Stimulated activated CD8-positive, alpha-beta memory T cell treated with anti-CD3 and anti-CD28 coated beads, Interleukin-15, amount 100 ng/mL, for 48 hours (primary cell): Measurements from ENCODE around the gene RANBP2.
A peak's percentile ranks its signal among the peaks of the same experiment; 100 is the strongest.

Experiments used
- DNase-seq, 2 donors: peaks; one replicate each; pipeline ENCODE4 v3.0.0-alpha.2; 2020; ENCODE audit warnings: low read depth in 2 of 2

RANBP2 gene

GRCh38 chr2:108778857-108779256 lies 59.6 kb downstream of the RANBP2 start:
- DNase-seq: no peak

DNA sequence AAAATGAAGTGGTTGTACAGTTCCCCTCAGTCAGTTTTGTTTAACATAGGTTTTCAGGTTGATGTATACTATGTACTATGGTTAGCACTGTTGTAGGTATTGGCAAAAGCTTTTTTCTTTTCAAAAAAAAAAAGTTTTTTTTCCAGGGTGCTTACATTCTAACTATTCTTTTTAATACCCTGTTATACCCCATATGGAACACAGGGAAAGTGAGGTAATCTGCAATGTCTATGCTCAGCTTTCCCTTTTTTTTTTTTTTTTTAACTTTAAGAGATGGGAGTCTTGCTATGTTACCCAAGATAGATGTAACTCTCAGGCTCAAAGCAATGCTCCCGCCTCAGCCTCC lies 66.7 kb downstream of the RANBP2 start:
- no peak for DNase-seq

DNA sequence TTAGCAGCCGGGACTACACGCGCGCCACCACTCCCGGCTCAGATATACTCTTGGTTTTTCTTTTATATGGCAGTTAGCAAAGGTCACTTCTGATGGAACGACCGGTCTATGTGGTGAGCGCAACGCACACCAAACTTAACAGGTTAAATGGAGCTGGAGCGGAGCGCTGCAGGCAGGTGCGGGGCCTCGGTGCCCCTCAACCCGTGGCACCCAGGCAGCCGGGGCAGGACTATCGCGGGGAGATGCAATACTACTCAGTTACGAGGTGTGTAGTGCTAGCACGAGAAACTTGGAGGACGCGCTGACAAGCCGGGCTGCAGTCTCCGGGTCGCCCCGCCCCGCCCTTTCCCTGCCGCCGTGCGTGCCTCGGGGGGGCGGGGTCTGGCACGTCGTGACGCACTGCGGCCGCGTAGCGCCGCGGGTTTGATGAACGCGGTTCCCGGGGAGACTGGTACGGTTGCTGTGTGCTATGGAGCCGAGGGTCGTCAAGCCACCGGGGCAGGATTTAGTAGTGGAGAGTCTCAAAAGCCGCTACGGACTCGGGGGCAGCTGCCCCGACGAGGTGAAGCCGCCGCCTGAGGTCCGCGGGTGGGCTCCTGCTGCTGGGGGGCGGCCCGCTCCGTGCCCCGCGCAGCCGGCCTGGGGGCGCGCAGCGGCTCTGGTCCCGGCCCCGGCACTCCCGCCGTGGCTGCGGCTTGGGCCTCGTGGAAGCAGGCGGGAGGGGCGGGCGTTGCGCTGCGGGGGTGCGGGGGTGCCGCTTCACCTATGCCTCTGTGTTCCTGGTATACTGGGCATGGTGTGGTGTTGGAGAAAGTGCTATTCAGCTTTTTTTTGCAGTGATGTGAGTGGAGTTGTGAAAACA lies 67.3 kb downstream of the RANBP2 start, which contains the start of gene CCDC138:
CCDC138 (plus strand) TSS at position 418 of the 862 bp plus-strand sequence; CDS start at position 470, 52 bp downstream.
- peak; percentile 87 to 90 for DNase-seq

GRCh38 chr2:108787216-108787541 lies 67.9 kb downstream of the RANBP2 start:
- no peak for DNase-seq

DNA sequence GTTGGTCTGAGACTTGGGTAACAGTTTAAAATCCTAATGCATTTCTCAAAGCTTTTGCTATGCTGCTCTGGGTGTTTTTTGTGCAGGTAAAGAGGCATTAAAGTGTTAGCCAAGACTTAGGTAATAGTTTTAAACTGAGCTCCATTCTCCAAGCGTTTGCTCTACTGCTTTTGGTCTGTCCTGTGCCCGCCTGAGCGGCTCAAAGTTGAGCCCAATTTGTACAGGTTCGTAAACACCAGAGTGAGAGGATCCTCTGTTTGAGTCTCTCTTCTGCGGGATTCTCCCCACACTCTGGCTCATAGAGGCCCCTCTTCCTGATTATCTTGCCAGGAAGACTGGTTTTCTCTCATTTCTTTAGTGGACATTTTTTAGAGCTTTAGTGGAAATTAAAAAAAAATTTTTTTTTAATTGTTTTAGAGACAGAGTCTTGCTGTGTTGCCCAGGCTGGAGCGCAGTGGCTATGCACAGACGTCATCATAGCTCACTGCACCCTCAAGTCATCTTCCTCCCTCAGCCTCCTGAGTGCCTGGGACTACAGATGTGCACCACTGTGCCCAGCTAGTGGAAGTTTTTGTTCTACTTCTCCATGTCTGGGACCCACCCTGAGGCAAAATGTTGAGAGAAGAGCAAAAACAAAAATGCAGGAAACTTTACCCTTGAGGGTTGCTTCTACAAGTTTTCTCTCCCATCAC lies 83.9 kb downstream of the RANBP2 start:
- no peak for DNase-seq

- no peak for DNase-seq
These were observed 85.8 kb downstream of the RANBP2 start for GRCh38 chr2:108805032-108805431.

- no peak for DNase-seq
These were observed 86.5 kb downstream of the RANBP2 start for GRCh38 chr2:108805782-108806181.

- no peak for DNase-seq
These were observed 87.3 kb downstream of the RANBP2 start for GRCh38 chr2:108806371-108807113.

GRCh38 chr2:108809936-108810335 lies 90.7 kb downstream of the RANBP2 start:
- DNase-seq: no peak

- no peak for DNase-seq
These were observed 92.0 kb downstream of the RANBP2 start for GRCh38 chr2:108810993-108811957.

DNA sequence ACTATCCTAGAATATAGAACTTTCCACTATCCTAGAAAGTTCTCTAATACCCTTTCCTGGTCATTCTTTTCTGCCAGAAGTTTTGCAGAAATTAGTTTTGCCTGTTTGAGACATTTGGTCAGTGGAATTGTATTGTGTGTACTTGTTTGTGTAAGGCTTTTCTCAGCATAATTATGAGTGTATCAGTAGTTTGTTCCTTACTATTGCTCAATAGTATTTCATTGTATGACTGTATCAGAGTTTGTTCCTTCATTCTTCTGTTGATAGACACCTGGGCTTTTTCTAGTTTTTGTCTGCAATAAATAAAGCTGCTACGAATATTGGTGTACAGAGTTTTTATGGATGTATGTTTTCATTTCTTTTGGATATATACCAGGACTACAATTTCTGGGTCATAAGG lies 94.5 kb downstream of the RANBP2 start:
- no peak for DNase-seq

DNA sequence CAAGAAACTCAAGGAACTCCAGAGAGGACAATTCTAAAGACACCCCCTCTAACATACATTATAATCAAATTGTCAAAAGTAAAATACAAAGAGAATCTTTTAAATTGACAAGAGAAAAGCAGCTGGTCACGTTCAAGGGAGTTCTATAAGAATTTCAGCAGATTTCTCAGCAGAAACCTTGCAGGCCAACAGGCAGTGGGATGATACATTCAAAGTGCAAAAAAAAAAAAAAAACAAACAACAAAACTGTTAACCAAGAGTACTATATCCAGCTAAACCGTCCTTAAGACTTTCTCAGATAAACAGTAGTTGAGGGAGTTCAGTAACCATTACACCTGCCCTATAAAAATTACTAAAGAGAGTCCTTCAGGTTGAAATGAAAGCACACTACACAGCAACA lies 101.2 kb downstream of the RANBP2 start:
- no peak for DNase-seq

DNA sequence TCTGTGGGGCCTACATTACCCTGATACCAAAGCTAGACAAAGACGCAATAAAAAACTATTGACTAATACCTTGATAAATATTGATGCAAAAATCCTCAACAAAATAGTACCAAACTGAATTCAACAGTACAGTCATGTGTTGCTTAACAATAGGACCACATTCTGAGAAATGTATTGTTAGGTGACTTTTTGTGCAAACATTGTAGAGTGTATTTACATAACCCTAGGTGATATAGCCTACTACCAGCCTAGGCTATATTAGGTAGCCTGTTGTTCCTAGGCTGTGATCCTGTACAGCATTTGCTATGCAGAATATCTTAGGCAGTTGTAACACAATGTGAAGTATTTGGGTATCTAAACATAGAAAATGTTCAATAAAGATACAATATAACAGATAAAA lies 104.0 kb downstream of the RANBP2 start:
- no peak for DNase-seq

DNA sequence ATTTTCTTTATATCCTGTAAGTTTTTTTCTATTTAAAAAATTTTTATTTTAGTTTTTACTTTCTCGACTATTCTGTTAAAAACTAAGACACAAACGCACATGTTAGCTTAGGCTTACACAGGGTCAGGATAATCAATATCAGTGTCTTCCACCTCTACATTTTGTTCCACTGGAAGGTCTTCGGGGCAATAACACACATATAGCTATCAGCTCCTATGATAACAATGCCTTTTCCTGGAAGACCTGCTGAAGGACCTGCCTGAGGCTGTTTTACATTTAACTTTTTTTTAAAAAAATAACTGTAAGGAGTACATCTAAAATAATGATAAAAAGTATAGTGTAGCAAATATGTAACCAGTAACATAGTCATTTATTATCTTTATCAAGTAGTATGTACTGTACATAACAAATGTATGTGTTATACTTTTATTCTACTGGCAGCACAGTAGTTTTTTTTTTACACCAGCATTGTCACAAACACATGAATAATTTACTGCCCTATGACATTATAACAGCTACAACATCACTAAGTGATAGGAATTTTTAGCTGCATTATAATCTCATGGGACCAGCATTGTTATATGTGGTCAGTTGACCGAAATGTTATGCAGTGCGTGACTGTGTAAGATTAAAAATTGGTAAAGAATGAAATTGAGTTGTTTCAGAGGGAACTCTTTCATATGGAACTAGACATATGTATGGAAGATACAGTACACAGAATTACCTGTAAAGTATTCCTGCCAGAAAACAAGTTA lies 105.2 kb downstream of the RANBP2 start:
- DNase-seq: no peak

- DNase-seq: no peak
These were observed 106.0 kb downstream of the RANBP2 start for GRCh38 chr2:108825254-108825653.

- DNase-seq: no peak
These were observed 106.5 kb downstream of the RANBP2 start for GRCh38 chr2:108825736-108826135.

DNA sequence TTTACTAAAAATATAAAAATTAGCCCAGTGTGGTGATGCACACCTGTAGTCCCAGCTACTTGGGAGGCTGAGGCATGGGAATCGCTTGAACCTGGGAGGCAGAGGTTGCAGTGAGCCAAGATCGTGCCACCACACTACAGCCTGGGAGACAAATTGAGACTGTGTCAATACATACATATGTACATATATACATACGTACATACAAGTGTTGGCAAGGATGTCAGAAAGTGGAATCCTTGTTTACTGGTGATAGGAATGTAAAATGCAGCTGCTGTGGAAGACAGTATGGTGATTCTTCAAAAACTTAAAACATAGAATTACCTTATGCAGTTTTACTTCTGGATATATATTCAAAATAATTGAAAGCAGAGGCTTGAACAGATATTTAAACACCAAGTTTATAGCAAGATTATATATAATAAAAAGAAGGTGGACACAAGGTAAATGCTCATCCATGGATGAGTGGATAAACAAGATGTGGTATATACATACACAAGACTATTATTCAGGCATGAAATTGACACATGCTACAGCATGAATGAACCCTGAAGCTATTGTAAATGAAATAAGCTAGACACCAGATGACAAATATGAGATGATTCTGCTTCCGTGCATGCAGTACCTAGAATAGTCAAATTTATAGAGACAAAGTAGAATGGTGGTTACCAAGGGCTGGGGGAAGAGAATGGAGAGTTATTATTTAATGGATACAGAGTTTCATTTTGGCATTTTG lies 110.5 kb downstream of the RANBP2 start:
- DNase-seq: no peak

- DNase-seq: no peak
These were observed 113.9 kb downstream of the RANBP2 start for GRCh38 chr2:108833219-108833618.

DNA sequence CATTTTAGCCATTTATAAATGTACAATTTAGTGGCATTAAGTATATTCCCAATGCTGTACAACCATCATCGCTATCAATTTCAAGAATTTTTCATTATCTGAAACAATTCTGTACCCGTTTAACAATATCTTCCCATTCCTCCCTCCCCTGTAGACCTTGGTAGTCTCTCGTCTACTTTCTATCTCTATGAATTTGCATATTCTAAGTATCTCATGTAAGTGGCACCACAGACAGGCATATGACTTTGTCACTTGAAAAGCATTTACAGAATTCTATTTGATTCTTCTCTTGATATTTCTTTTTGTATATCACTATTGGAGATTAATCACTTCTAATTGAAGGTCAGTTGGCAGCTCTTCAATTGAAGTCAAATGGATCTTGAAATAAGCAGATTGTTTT lies 115.3 kb downstream of the RANBP2 start:
- DNase-seq: no peak

DNA sequence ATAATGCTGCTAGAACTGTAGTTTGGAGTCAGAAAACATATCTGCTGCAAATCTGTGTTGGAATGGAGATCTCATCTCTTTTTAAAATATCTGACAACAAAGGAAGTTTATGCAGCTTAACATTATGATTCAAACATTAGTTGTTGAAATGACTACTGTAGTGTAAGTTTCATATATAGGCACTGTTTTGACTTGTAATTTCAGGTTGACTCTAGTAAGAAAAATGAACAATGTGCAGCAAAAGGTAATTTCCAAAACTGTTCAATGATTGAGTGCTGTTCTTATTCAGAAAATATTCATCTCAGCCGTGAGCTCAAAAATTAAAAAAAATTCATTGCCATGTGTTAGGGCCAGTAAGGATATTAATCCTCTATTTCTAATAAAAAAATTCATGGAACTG lies 115.8 kb downstream of the RANBP2 start:
- no peak for DNase-seq
